Uterus (tissue), 2 donors: Measurements from ENCODE around the gene GPR161.

ENCODE experiments used
- CTCF ChIP-seq, 4 experiments: fragments of 200-600 bp in 2 of 4; fragments of 450-650 bp in 2 of 4; sonication (generic) in 2 of 4; IDR thresholded peaks; one replicate each; pipeline ENCODE4 v1.5.1; 2016 to 2019; ENCODE audit warnings: antibody characterized with exemption in 4 of 4, mild to moderate bottlenecking in 2 of 4, moderate library complexity in 1 of 4
- POLR2A ChIP-seq, 2 donors: fragments of 450-650 bp; IDR thresholded peaks; one replicate each; pipeline ENCODE4 v1.6.1; 2016; ENCODE audit warnings: antibody characterized with exemption in 2 of 2, mild to moderate bottlenecking in 1 of 2, moderate library complexity in 1 of 2

- TF ChIP-seq CTCF (IDR thresholded peaks at IDR 0.05) (no peak), POLR2A (IDR thresholded peaks at IDR 0.05) (no peak)
Measured at GRCh38 chr1:168102487-168102886, 34.2 kb downstream of the GPR161 start.
